IMR-90 (cell line): ENCODE data around the gene RNASET2. TPM values are rescaled to one million over a fixed set of nuclear protein-coding genes. Genes with fewer than 3 reads are reported as not detected.

Source experiments
- ATAC-seq: fragments of 200-7000 bp; cut with Tn5 transposase; 2 replicates; pipeline ENCODE4 v1.9.1; 2020; ENCODE audit warnings: low read depth, mild to moderate bottlenecking, moderate library complexity
- BruUV-seq: library from RNA; stranded (reverse); fragments of 400-500 nt; replicated peaks from 2 replicates; lab custom pipeline; 2021; lab: Mats Ljungman, UMichigan
- CTCF ChIA-PET: fragments of 300-600 bp; formaldehyde crosslinking; extraction: SDS; loops from one replicate; lab custom pipeline; 2021; ENCODE audit warnings: antibody characterized with exemption; lab: Yijun Ruan, JAX
- POLR2A ChIA-PET: fragments of 300-600 bp; sonication (Branson Sonifier 250); formaldehyde crosslinking; loops from one replicate; lab custom pipeline; 2022; ENCODE audit warnings: antibody characterized with exemption; ENCODE audit not compliant: unreplicated experiment; lab: Charles Lee
- DNase-seq: peaks from one replicate; pipeline ENCODE4 v3.0.0; 2013
- H2AFZ ChIP-seq: replicated peaks from 2 replicates; pipeline ENCODE3; 2013; ENCODE audit warnings: low read length, mild to moderate bottlenecking; ENCODE audit not compliant: poor library complexity
- H2AK5ac ChIP-seq: 2 replicates; pipeline ENCODE4 v1.6.1; 2013; ENCODE audit warnings: low read depth, low read length, inconsistent platforms
- H2AK9ac ChIP-seq: replicated peaks from 2 replicates; pipeline ENCODE3; 2013; ENCODE audit warnings: mild to moderate bottlenecking, low read depth, low read length, moderate library complexity; ENCODE audit not compliant: poor library complexity
- H2BK120ac ChIP-seq: 2 replicates; pipeline ENCODE4 v1.6.1; 2013; ENCODE audit warnings: low read depth, low read length, inconsistent platforms
- H2BK15ac ChIP-seq: 3 replicates; pipeline ENCODE4 v1.6.1; 2013; ENCODE audit warnings: low read depth, low read length, inconsistent platforms
- H2BK20ac ChIP-seq: 2 replicates; pipeline ENCODE4 v1.6.1; 2013; ENCODE audit warnings: low read depth, mild to moderate bottlenecking, inconsistent platforms, low read length, moderate library complexity
- H2BK5ac ChIP-seq: 2 replicates; pipeline ENCODE4 v1.6.1; 2013; ENCODE audit warnings: mild to moderate bottlenecking, low read depth, low read length, inconsistent platforms; ENCODE audit not compliant: poor library complexity, severe bottlenecking
- H3K14ac ChIP-seq: replicated peaks from 2 replicates; pipeline ENCODE4 v1.6.1; 2013; ENCODE audit warnings: low read depth, low read length, inconsistent platforms
- H3K18ac ChIP-seq: 2 replicates; pipeline ENCODE4 v1.6.1; 2013; ENCODE audit warnings: low read depth, low read length, control low read depth
- H3K23ac ChIP-seq: 2 replicates; pipeline ENCODE4 v1.6.1; 2013; ENCODE audit warnings: low read depth, low read length, inconsistent platforms
- H3K27ac ChIP-seq: 2 replicates; pipeline ENCODE4 v1.5.1; 2013; ENCODE audit warnings: mild to moderate bottlenecking, control low read depth, low read length; ENCODE audit not compliant: insufficient read depth
- H3K27me3 ChIP-seq: 2 replicates; pipeline ENCODE4 v1.6.1; 2013; ENCODE audit warnings: low read length; ENCODE audit not compliant: control insufficient read depth, insufficient read depth
- H3K36me3 ChIP-seq: 2 replicates; pipeline ENCODE4 v1.6.1; 2013; ENCODE audit warnings: low read length, mixed read lengths; ENCODE audit not compliant: control insufficient read depth, insufficient read depth
- H3K4ac ChIP-seq: 2 replicates; pipeline ENCODE4 v1.6.1; 2013; ENCODE audit warnings: low read depth, low read length, inconsistent platforms
- H3K4me1 ChIP-seq: 2 replicates; pipeline ENCODE4 v1.6.1; 2013; ENCODE audit warnings: low read length, mixed read lengths; ENCODE audit not compliant: control insufficient read depth, insufficient read depth
- H3K4me2 ChIP-seq: 2 replicates; pipeline ENCODE4 v1.6.1; 2013; ENCODE audit warnings: low read depth, mild to moderate bottlenecking, control low read depth, low read length, moderate library complexity
- H3K4me3 ChIP-seq: 2 replicates; pipeline ENCODE4 v1.5.1; 2013; ENCODE audit warnings: low read depth, mild to moderate bottlenecking, control low read depth, low read length, moderate library complexity; ENCODE audit not compliant: insufficient read depth
- H3K56ac ChIP-seq: 2 replicates; pipeline ENCODE4 v1.6.1; 2013; ENCODE audit warnings: low read length, inconsistent platforms; ENCODE audit not compliant: insufficient read depth; ENCODE audit errors: extremely low read depth
- H3K79me1 ChIP-seq, 2 experiments: 2 replicates each; pipeline ENCODE4 v1.6.1; 2013; ENCODE audit warnings: low read length in 2 of 2, inconsistent platforms in 1 of 2, low read depth in 1 of 2
- H3K9ac ChIP-seq: 2 replicates; pipeline ENCODE4 v1.6.1; 2013; ENCODE audit warnings: low read depth, low read length, control low read depth
- H3K9me1 ChIP-seq: 2 replicates; pipeline ENCODE4 v1.6.1; 2013; ENCODE audit warnings: low read length, inconsistent platforms; ENCODE audit not compliant: insufficient read depth
- H3K9me3 ChIP-seq: 2 replicates; pipeline ENCODE4 v1.6.1; 2013; ENCODE audit warnings: low read length; ENCODE audit not compliant: control insufficient read depth, insufficient read depth
- H4K20me1 ChIP-seq: 2 replicates; pipeline ENCODE4 v1.6.1; 2013; ENCODE audit warnings: low read length, inconsistent platforms; ENCODE audit not compliant: insufficient read depth
- H4K5ac ChIP-seq: 2 replicates; pipeline ENCODE4 v1.6.1; 2013; ENCODE audit warnings: mild to moderate bottlenecking, low read depth, low read length, control low read depth
- H4K8ac ChIP-seq, 2 experiments: 2 replicates each; pipeline ENCODE4 v1.6.1; 2013; ENCODE audit warnings: low read depth in 2 of 2, low read length in 2 of 2, control low read depth in 1 of 2, inconsistent platforms in 1 of 2
- H4K91ac ChIP-seq: 2 replicates; pipeline ENCODE4 v1.6.1; 2013; ENCODE audit warnings: low read depth, low read length, inconsistent platforms; ENCODE audit not compliant: insufficient read depth
- BHLHE40 ChIP-seq: fragments of 150-350 bp; IDR thresholded peaks from 2 replicates; pipeline ENCODE4 v1.6.1; 2016; ENCODE audit warnings: mild to moderate bottlenecking, low read depth, low read length
- CEBPB ChIP-seq: IDR thresholded peaks from 2 replicates; pipeline ENCODE4 v1.6.1; 2012; ENCODE audit warnings: low read depth, low read length, improper control_type of control experiment
- CHD1 ChIP-seq: IDR thresholded peaks from 2 replicates; pipeline ENCODE4 v1.6.1; 2012; ENCODE audit warnings: low read depth, low read length, improper control_type of control experiment
- CTCF ChIP-seq: conservative IDR thresholded peaks from 2 replicates; pipeline ENCODE4 v1.5.1; 2012; ENCODE audit warnings: mild to moderate bottlenecking, low read depth, low read length, improper control_type of control experiment
- FOS ChIP-seq: fragments of 150-350 bp; IDR thresholded peaks from 2 replicates; pipeline ENCODE4 v1.6.1; 2016; ENCODE audit warnings: low read depth, low read length
- MAFK ChIP-seq: IDR thresholded peaks from 2 replicates; pipeline ENCODE4 v1.6.1; 2012; ENCODE audit warnings: low read depth, low read length, improper control_type of control experiment
- MAZ ChIP-seq: IDR thresholded peaks from 2 replicates; pipeline ENCODE4 v1.6.1; 2012; ENCODE audit warnings: low read depth, mild to moderate bottlenecking, low read length, improper control_type of control experiment, moderate library complexity, borderline replicate concordance
- MXI1 ChIP-seq: IDR thresholded peaks from 2 replicates; pipeline ENCODE4 v1.6.1; 2012; ENCODE audit warnings: low read depth, mild to moderate bottlenecking, low read length, moderate library complexity, borderline replicate concordance
- NFE2L2 ChIP-seq: fragments of 150-350 bp; IDR thresholded peaks from 2 replicates; pipeline ENCODE4 v1.6.1; 2016; ENCODE audit warnings: low read depth, mild to moderate bottlenecking, low read length
- POLR2A ChIP-seq: IDR thresholded peaks from 2 replicates; pipeline ENCODE4 v1.6.1; 2012; ENCODE audit warnings: mild to moderate bottlenecking, low read depth, low read length
- RAD21 ChIP-seq: IDR thresholded peaks from 2 replicates; pipeline ENCODE4 v1.6.1; 2012; ENCODE audit warnings: low read length, improper control_type of control experiment
- RCOR1 ChIP-seq: IDR thresholded peaks from 2 replicates; pipeline ENCODE4 v1.6.1; 2012; ENCODE audit warnings: mild to moderate bottlenecking, low read length, improper control_type of control experiment; ENCODE audit not compliant: insufficient replicate concordance
- RFX5 ChIP-seq: IDR thresholded peaks from 2 replicates; pipeline ENCODE4 v1.8.0; 2012; ENCODE audit warnings: low read depth, mild to moderate bottlenecking, low read length, moderate library complexity
- SMC3 ChIP-seq: fragments of 150-350 bp; IDR thresholded peaks from 2 replicates; pipeline ENCODE4 v1.6.1; 2016; ENCODE audit warnings: low read depth, mild to moderate bottlenecking, antibody characterized with exemption, low read length, moderate library complexity
- USF2 ChIP-seq: fragments of 150-350 bp; IDR thresholded peaks from 2 replicates; pipeline ENCODE4 v1.6.1; 2017; ENCODE audit warnings: mild to moderate bottlenecking, antibody characterized with exemption, low read length, low read depth
- WGBS, 2 experiments: methylation state at CpG; one replicate each; pipeline versions ENCODE4 v1.1.5 to v1.1.7; 2013; ENCODE audit warnings: missing lambda C conversion rate in 2 of 2; ENCODE audit not compliant: insufficient read length in 1 of 2; ENCODE audit errors: extremely low coverage in 2 of 2; 5-methylcytosine and 5-hydroxymethylcytosine counted together
- dilution Hi-C: fragments of 300-500 bp; cut with HindIII; formaldehyde crosslinking; loops from one replicate; pipeline ENCODE4 v1.14.3; 2018; ENCODE audit warnings: low sequenced_read_pairs; ENCODE audit not compliant: unreplicated experiment
- in situ Hi-C: fragments of 300-500 bp; cut with MboI; formaldehyde crosslinking; loops from 3 replicates; pipeline ENCODE4 v1.14.3; 2019; ENCODE audit warnings: low sequenced_read_pairs, inconsistent platforms, mixed read lengths
- intact Hi-C: fragments of 100-400 bp; cut with micrococcal nuclease; formaldehyde crosslinking; loops from 2 replicates; pipeline ENCODE4 v1.10.0; 2022
- polyA plus RNA-seq, 3 experiments: library from polyadenylated mRNA; depleted of rRNA; stranded (reverse); fragments of >200 nt; gene quantifications; 2 replicates each; pipeline ENCODE4 v1.2.3, GENCODE V29; 2012; ENCODE audit warnings: low replicate concordance in 1 of 3
- total RNA-seq: library from RNA; depleted of rRNA; stranded (reverse); fragments of >200 nt; gene quantifications from 2 replicates; pipeline ENCODE4 v1.2.3, GENCODE V29; 2012
- TF ChIP-seq, protein P1 (sequence below): fragments of 150-350 bp; IDR thresholded peaks from 2 replicates; pipeline ENCODE4 v1.6.1; 2016; ENCODE audit warnings: low read depth, mild to moderate bottlenecking, low read length, moderate library complexity, borderline replicate concordance

RNASET2 gene
- total and polyA plus RNA-seq, 2 of the 4 experiments (the other 2 are of a cell fraction), result 13.6 to 24.9 TPM

- dilution Hi-C loops, result no loop called here
- BruUV-seq, result no TSS peak
Observed at GRCh38 chr6:166937746-166938145, 18.6 kb downstream of the RNASET2 start.

More at GRCh38 chr6:166937746-166938145, 18.6 kb downstream of the RNASET2 start:
- Histone ChIP-seq H3K56ac (no peak overlapping the region), H2BK20ac (no peak overlapping the region), H3K14ac (no peak overlapping the region), H2AFZ (no peak overlapping the region), H3K79me1 (no peaks in the 10 kb centered on the region), H3K9ac (no peak overlapping the region), H2BK15ac (no peak overlapping the region), H3K4ac (no peak overlapping the region), H3K9me3 (no peaks in the 10 kb centered on the region), H4K8ac (no peak overlapping the region), H3K9me1 (no peaks in the 10 kb centered on the region), H3K36me3 (peaks cover 6% of the 10 kb centered on the region; the same call in 1 of the 2 replicates), H3K4me3 (no peak overlapping the region), H2AK9ac (no peak overlapping the region), H2BK5ac (no peak overlapping the region), H3K23ac (no peak overlapping the region), H3K27ac (no peak overlapping the region), H2BK120ac (no peak overlapping the region), H4K5ac (no peak overlapping the region), H3K18ac (no peak overlapping the region), H3K4me1 (no peaks in the 10 kb centered on the region), H4K91ac (no peak overlapping the region), H3K27me3 (no peaks in the 10 kb centered on the region), H4K20me1 (no peaks in the 10 kb centered on the region), H3K4me2 (no peak overlapping the region), H2AK5ac (no peak overlapping the region)
- 100% methylated on average over 1 of the region's 8 CpGs; no CpG with 5 or more reads in 1 of the 2 experiments for WGBS, 2 experiments
- DNase-seq (no peak), ATAC-seq (no peak)
- TF ChIP-seq CHD1 (no peak), BHLHE40 (no peak), MAZ (no peak), CTCF (no peak), FOS (no peak), MAFK (no peak), USF2 (no peak), RFX5 (no peak), RCOR1 (no peak), POLR2A (no peak), MXI1 (no peak), CEBPB (no peak), NFE2L2 (no peak), SMC3 (no peak), RAD21 (no peak)
- TF ChIP-seq, protein P1, sequence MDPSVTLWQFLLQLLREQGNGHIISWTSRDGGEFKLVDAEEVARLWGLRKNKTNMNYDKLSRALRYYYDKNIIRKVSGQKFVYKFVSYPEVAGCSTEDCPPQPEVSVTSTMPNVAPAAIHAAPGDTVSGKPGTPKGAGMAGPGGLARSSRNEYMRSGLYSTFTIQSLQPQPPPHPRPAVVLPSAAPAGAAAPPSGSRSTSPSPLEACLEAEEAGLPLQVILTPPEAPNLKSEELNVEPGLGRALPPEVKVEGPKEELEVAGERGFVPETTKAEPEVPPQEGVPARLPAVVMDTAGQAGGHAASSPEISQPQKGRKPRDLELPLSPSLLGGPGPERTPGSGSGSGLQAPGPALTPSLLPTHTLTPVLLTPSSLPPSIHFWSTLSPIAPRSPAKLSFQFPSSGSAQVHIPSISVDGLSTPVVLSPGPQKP, result no peak
- intact Hi-C loops, result no loop called here
- ChIA-PET CTCF (interaction anchor here (0.5 kb wide), 1 partner anchor 80 kb away, joined by 3 read pairs; no protein-coding TSS in a partner anchor), POLR2A (no interaction called here)
- in situ Hi-C loops, result no loop called here
